GM18507 (cell line): ENCODE measurements around the gene KMO.

Experiments used
- DNase-seq: peaks from one replicate; pipeline ENCODE4 v3.0.0; 2011; ENCODE audit warnings: low read depth; ENCODE audit not compliant: insufficient read length; ENCODE audit errors: extremely low spot score
- FAIRE-seq: peaks from 2 replicates; lab custom pipeline; 2011; peaks lifted over from hg19 to GRCh38; lab: Jason Lieb, UNC

Gene KMO

GRCh38 chr1:241614572-241614971, 82.4 kb downstream of the KMO start:
- no peak for FAIRE-seq
- DNase-seq, result no peak

- FAIRE-seq, result no peak
- no peak for DNase-seq
Measured at GRCh38 chr1:241615043-241615974, 83.1 kb downstream of the KMO start.

- FAIRE-seq (no peak), DNase-seq (no peak)
Measured at GRCh38 chr1:241617426-241617825, 85.2 kb downstream of the KMO start.

- DNase-seq, result no peak
- no peak for FAIRE-seq
Measured at GRCh38 chr1:241622669-241623068, 90.5 kb downstream of the KMO start.

- DNase-seq (no peak), FAIRE-seq (no peak)
Measured at GRCh38 chr1:241624935-241625334, 92.8 kb downstream of the KMO start.

GRCh38 chr1:241627453-241628259, 95.5 kb downstream of the KMO start:
- DNase-seq, result no peak
- FAIRE-seq, result peak; percentile 65

- DNase-seq, result no peak
Measured at GRCh38 chr1:241630005-241630404, 97.8 kb downstream of the KMO start.

GRCh38 chr1:241630476-241630875, 98.3 kb downstream of the KMO start:
- no peak for DNase-seq
- no peak for FAIRE-seq

More at GRCh38 chr1:241630005-241630404, 97.8 kb downstream of the KMO start:
- FAIRE-seq, result no peak

GRCh38 chr1:241630899-241631298, 98.7 kb downstream of the KMO start:
- FAIRE-seq, result no peak

GRCh38 chr1:241631674-241632073, 99.5 kb downstream of the KMO start:
- FAIRE-seq, result no peak
- DNase-seq, result no peak

More at GRCh38 chr1:241630899-241631298, 98.7 kb downstream of the KMO start:
- no peak for DNase-seq

GRCh38 chr1:241632987-241633386, 100.8 kb downstream of the KMO start:
- FAIRE-seq (no peak), DNase-seq (no peak)

GRCh38 chr1:241635556-241636152, 103.5 kb downstream of the KMO start:
- DNase-seq, result no peak
- peak; percentile 64 for FAIRE-seq

GRCh38 chr1:241636291-241636690, 104.1 kb downstream of the KMO start:
- no peak for FAIRE-seq
- DNase-seq, result no peak

GRCh38 chr1:241637046-241637590, 104.9 kb downstream of the KMO start:
- FAIRE-seq, result no peak

GRCh38 chr1:241637604-241638003, 105.4 kb downstream of the KMO start:
- DNase-seq, result no peak
- FAIRE-seq, result no peak

More at GRCh38 chr1:241637046-241637590, 104.9 kb downstream of the KMO start:
- DNase-seq, result no peak

- no peak for DNase-seq
- no peak for FAIRE-seq
Measured at GRCh38 chr1:241638099-241638682, 106.0 kb downstream of the KMO start.

- DNase-seq, result no peak
Measured at GRCh38 chr1:241638909-241639622, 106.9 kb downstream of the KMO start.

GRCh38 chr1:241639623-241640148, 107.5 kb downstream of the KMO start:
- peak; percentile 25 for DNase-seq
- FAIRE-seq, result peak; percentile 47

More at GRCh38 chr1:241638909-241639622, 106.9 kb downstream of the KMO start:
- FAIRE-seq, result peak; percentile 56
